Breast epithelium (tissue), 4 donors: ENCODE measurements around the gene ENG. TPM values are rescaled to one million over a fixed set of nuclear protein-coding genes. Genes with fewer than 3 reads are reported as not detected.

Experiments used
- DNase-seq, 2 donors: peaks; one replicate each; pipeline ENCODE4 v3.0.0-alpha.2; 2019; ENCODE audit warnings: low spot score in 2 of 2
- H3K27ac ChIP-seq, 2 donors: fragments of 200-600 bp; sonication (generic) in 1 of 2; one replicate each; pipeline ENCODE4 v1.5.1; 2016 to 2019; ENCODE audit warnings: mild to moderate bottlenecking in 1 of 2
- H3K27me3 ChIP-seq, 2 donors: fragments of 200-600 bp; sonication (generic) in 1 of 2; one replicate each; pipeline versions ENCODE4 v1.5.1 to v1.6.0; 2017 to 2019; ENCODE audit warnings: control low read depth in 1 of 2, mild to moderate bottlenecking in 1 of 2
- H3K36me3 ChIP-seq: fragments of 200-600 bp; one replicate; pipeline ENCODE4 v1.5.1; 2019
- H3K4me1 ChIP-seq, 2 donors: fragments of 200-600 bp; sonication (generic); one replicate each; pipeline ENCODE4 v1.5.1; 2016 to 2019; ENCODE audit warnings: control low read depth in 1 of 2
- H3K4me3 ChIP-seq, 3 donors: fragments of 200-600 bp; sonication (generic); 1 replicate in 2 of 3; 2 replicates in 1 of 3; pipeline ENCODE4 v1.5.1; 2016 to 2019; ENCODE audit warnings: mild to moderate bottlenecking in 3 of 3, moderate library complexity in 2 of 3
- H3K9me3 ChIP-seq, 2 donors: fragments of 200-600 bp; sonication (generic) in 1 of 2; one replicate each; pipeline ENCODE4 v1.5.1; 2016 to 2019; ENCODE audit warnings: control low read depth in 1 of 2
- POLR2A ChIP-seq: fragments of 450-650 bp; IDR thresholded peaks from one replicate; pipeline ENCODE4 v1.6.1; 2016; ENCODE audit warnings: antibody characterized with exemption, mild to moderate bottlenecking, moderate library complexity
- POLR2AphosphoS5 ChIP-seq, 3 donors: sonication (generic); formaldehyde crosslinking; IDR thresholded peaks; one replicate each; pipeline ENCODE4 v1.6.1; 2017; ENCODE audit warnings: antibody characterized with exemption in 3 of 3
- intact Hi-C: fragments of 100-400 bp; cut with DNase I; formaldehyde crosslinking; loops from one replicate; pipeline ENCODE4 v1.15.1; 2023; ENCODE audit warnings: low total_unique reads
- total RNA-seq, 3 donors: library from RNA; depleted of rRNA; stranded (reverse); fragments of >200 nt; gene quantifications; one replicate each; pipeline ENCODE4 v1.1.0, GENCODE V29; 2016
- TF ChIP-seq, protein P1 (sequence below), 3 donors: fragments of 450-650 bp; IDR thresholded peaks; one replicate each; pipeline ENCODE4 v1.5.1; 2016 to 2017; ENCODE audit warnings: antibody characterized with exemption in 3 of 3, mild to moderate bottlenecking in 3 of 3, moderate library complexity in 3 of 3

Gene ENG
- total RNA-seq, 3 donors from 2014 or later = 21.5 to 50.8 (median 30.9) TPM

DNA sequence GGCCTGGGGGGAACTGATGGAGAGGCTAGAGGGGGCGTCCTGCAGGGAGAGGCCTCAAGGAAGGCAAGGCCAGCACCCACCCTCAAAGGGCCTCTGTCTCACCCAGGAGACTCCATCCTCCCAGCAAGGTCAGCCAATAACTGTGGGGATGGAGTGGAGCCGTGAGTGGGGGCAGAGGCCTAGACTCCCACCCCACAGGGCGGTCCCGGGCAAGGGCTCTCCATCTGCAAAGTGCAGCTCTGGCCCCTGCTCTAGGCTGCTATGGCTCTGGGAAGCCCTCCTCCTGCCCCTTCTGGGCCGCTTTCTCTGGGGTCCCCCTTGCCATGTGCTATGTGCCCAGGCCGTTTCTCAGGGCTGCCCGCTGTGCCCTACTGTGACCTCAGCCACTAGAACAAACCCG, 37.7 kb downstream of the ENG start:
- no peak overlapping the region for H3K4me3 ChIP-seq
- DNase-seq = no peak
- H3K36me3 ChIP-seq = peaks cover 10% of the 10 kb centered on the region
- intact Hi-C loops = no loop called here
- H3K27me3 ChIP-seq = no peaks in the 10 kb centered on the region
- H3K9me3 ChIP-seq = no peaks in the 10 kb centered on the region
- no peaks in the 10 kb centered on the region for H3K4me1 ChIP-seq
- TF ChIP-seq POLR2A = no peak
- TF ChIP-seq, protein P1, sequence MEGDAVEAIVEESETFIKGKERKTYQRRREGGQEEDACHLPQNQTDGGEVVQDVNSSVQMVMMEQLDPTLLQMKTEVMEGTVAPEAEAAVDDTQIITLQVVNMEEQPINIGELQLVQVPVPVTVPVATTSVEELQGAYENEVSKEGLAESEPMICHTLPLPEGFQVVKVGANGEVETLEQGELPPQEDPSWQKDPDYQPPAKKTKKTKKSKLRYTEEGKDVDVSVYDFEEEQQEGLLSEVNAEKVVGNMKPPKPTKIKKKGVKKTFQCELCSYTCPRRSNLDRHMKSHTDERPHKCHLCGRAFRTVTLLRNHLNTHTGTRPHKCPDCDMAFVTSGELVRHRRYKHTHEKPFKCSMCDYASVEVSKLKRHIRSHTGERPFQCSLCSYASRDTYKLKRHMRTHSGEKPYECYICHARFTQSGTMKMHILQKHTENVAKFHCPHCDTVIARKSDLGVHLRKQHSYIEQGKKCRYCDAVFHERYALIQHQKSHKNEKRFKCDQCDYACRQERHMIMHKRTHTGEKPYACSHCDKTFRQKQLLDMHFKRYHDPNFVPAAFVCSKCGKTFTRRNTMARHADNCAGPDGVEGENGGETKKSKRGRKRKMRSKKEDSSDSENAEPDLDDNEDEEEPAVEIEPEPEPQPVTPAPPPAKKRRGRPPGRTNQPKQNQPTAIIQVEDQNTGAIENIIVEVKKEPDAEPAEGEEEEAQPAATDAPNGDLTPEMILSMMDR (IDR thresholded peaks at IDR 0.05) = no peak
- no peak for TF ChIP-seq POLR2AphosphoS5 (IDR thresholded peaks at IDR 0.05)
- H3K27ac ChIP-seq = no peak overlapping the region

DNA sequence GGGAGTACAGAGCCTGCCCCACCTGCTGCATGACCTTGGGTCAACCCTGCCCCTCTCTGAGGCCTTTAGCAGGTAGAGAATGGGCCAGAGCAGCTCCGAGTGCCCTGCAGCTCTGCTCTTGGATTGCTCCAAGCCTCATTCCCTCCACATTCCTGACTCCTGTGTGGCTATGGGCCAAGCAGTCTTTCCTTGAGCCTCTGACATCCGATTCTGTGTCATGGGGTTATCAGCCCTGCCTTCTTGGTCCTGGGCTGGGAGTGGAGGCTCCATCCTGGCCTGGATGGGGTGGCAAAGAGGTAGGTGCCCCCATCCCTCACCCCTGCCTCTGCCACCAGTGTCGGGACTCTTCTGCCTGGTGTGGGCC, 38.1 kb downstream of the ENG start:
- Histone ChIP-seq H3K27me3 (no peaks in the 10 kb centered on the region), H3K9me3 (no peaks in the 10 kb centered on the region), H3K4me3 (no peak overlapping the region), H3K4me1 (no peaks in the 10 kb centered on the region), H3K27ac (no peak overlapping the region), H3K36me3 (peaks cover 10% of the 10 kb centered on the region)
- TF ChIP-seq POLR2A (no peak), POLR2AphosphoS5 (IDR thresholded peaks at IDR 0.05) (no peak)
- TF ChIP-seq, protein P1 (IDR thresholded peaks at IDR 0.05) = no peak
- intact Hi-C loops = no loop called here
- no peak for DNase-seq

DNA sequence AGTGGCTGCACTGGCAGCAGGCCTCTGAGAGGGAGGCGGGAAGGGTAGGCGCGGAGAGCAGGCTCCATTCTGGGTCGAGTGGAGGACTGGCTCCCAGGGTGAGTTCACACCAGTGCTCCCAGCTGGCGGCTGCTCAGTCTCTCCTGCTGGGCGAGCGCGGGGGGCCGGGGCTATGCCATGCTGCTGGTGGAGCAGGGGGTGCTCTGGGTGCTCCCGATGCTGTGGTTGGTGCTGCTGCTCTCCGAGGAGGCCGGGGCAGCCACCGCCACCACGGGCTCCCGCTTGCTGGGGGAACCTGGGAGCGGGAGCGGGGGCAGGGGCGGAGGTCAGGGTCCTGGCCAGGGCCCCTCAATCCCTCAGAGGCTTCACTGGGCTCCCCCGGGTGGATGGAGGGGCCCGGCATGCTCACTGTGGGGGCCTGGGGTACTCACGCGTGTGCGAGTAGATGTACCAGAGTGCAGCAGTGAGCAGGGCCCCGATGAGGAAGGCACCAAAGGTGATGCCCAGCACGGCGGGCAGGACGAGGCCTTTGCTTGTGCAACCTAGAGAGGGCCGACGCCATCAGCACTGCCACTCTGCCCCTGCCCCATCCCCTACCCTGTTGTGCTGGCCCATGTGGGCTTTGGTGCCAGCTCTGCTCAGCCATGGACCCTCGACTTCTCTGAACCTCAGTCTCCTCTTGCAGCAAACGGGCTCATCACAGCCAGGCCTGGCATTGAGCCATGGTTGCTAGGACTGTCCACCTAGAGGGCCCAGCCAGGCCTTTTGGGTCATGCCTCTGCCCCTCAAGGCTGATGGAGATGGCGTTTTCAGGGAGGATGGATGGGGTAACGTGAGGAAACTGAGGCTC, 38.7 kb downstream of the ENG start:
- intact Hi-C loops = no loop called here
- no peaks in the 10 kb centered on the region for H3K9me3 ChIP-seq
- H3K4me1 ChIP-seq = no peaks in the 10 kb centered on the region
- no peak for DNase-seq
- peaks cover 10% of the 10 kb centered on the region for H3K36me3 ChIP-seq
- no peak overlapping the region for H3K4me3 ChIP-seq
- H3K27ac ChIP-seq = no peak overlapping the region
- H3K27me3 ChIP-seq = no peaks in the 10 kb centered on the region
- TF ChIP-seq POLR2AphosphoS5 (IDR thresholded peaks at IDR 0.05) (no peak), POLR2A (no peak)
- TF ChIP-seq, protein P1 (IDR thresholded peaks at IDR 0.05) = no peak

DNA sequence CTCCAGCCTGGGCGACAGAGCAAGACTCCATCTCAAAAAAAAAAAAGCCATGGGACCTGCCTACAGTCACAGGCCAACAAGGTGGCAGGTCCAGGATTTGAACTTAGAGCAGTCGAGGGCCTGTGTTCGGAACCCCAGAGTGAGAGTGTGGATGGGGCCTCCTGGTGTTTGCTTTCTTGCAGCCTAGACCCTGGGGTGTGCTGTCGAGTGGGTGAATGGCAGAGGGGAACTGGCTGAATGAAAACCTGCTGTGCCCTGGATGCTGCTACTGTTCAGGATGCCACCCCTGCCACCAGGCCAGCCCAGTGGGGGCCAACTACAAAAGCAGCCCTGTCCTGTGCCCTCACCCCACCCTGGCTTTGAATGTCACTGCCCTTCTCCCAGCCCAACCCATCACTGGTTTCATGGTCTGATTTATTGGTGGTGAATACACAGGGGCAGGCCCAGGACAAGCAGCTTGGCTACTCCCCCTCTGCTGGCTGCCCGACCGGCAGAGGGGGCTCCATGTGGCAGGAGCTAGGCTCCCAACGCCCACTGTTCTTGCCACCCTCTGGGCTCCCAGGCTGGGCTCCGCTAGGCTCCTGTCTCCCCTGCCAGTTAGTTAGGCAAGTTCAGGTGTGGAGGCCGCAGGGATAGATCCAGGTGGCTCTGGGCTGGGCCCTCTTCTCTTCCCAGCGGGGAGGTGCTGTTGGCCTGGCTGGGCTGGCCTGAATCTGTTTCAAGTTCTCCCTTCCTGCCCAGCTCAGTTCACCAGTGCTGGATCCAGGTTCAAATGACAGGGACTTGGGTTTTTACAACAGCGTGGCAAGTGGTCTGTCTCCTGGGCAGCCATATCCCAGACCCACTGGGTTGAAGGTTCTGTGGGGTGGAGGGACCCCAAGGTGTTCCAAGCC, 39.6 kb downstream of the ENG start:
- TF ChIP-seq POLR2AphosphoS5 (IDR thresholded peaks at IDR 0.05) (no peak), POLR2A (no peak)
- TF ChIP-seq, protein P1 (IDR thresholded peaks at IDR 0.05) = no peak
- H3K9me3 ChIP-seq = no peaks in the 10 kb centered on the region
- no peak for DNase-seq
- no peak overlapping the region for H3K27ac ChIP-seq
- no peak overlapping the region for H3K4me3 ChIP-seq
- intact Hi-C loops = loop anchor here (5.0 kb wide), 1 partner anchor 1132 kb away; the partner anchor contains the start of genes DOLK and NUP188
- peaks cover 10% of the 10 kb centered on the region for H3K36me3 ChIP-seq
- H3K4me1 ChIP-seq = no peaks in the 10 kb centered on the region
- no peaks in the 10 kb centered on the region for H3K27me3 ChIP-seq
